ENCODE measurements around the gene CNPY1.
"Not testable (repeated sequence)": the region's sequence is repeated elsewhere in the genome, so short reads cannot be mapped to it uniquely, and the experiment has no call there.

Gene CNPY1

DNA sequence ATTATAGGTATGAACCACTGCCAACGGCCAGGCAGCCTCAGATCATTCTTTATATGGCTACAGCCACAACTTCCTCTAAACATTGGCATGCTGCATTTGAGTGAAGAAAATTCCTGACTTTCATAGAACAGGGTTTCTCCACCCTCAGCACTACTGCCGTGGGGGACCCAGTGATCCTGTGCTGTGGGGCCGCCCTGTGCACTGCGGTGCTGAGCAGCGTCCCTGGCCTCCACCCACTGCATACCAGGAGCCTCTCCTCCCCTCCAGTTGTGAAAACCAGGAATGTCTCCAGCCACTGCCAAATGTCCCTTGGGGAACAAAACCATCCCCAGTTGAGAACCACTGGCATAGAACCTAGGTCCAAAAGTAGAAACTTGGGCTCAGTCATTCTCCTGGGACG lies 15.8 kb downstream of the CNPY1 start:
- no peak for DNase-seq

DNA sequence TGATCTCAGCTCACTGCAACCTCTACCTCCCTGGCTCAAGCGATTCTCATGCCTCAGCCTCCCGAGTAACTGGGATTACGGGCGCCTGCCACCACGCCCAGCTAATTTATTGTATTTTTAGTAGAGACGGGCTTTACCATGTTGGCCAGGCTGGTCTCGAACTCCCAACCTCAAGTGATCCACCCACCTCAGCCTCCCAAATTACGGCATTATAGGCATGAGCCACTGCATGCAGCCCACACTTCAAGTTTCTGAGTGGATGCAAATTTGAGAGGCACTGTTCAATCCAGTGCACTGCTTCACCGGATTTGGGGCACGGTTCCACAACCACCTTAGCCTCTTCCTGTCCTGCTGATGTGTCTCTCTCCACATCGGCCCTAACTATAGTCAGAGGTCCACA lies 16.5 kb downstream of the CNPY1 start:
- DNase-seq: no peak

DNA sequence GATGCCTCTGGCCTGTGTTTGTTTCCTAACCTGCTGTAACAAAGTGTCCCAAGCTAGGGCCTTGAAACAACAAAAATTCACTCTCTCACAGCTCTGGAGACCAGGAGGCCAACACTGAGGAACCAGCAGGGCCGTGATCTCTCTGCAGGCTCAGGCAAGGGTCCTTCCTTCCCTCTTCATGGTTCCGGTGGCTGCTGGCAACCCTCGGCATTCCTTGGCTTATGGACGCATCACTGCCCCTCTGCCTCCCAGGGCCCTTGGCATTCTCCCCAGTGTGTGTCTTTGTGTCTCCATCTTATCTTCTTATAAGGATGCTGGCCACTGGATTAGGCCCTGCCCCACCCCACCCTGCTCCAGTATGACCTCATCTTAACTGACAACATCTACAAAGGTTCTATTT lies 17.0 kb downstream of the CNPY1 start:
- no peak for DNase-seq

DNA sequence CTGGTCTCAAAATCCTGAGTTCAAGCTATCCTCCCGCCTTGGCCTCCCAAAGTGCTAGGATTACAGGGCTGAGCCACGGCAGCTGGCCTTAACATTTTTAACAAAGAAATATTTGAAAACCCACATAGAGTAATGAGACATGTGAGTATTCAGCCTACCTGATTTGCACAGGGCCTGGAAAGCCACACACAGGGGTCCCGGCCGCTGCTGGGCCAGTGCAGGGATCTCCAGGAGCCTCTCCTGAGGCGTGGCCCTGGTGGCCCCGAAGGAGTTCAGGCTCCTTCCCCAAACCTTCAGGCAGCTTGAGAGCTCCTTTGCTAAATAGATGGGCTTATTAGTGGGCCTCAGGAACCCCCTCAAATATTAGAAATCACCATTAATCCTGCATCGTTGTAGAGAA lies 18.7 kb downstream of the CNPY1 start:
- DNase-seq: no peak

DNA sequence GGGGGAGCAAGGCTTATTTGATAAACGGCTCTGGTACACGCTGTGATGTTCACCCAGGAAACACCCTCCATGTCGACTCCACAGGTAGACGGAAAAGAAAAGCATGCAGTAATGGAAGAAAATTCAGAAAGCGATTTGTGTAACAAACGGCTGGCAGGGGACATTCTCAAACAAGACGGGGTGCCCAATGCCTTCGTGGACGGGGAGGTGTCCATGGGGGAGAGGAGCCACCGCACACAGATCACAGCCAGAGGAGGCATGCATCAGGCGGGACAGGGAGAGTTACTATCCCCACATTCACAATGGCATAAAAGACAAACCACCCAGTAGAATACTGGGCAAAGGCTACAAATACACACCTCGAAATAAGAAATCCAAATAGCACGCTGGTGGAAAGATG lies 20.1 kb downstream of the CNPY1 start:
- no peak for DNase-seq

DNA sequence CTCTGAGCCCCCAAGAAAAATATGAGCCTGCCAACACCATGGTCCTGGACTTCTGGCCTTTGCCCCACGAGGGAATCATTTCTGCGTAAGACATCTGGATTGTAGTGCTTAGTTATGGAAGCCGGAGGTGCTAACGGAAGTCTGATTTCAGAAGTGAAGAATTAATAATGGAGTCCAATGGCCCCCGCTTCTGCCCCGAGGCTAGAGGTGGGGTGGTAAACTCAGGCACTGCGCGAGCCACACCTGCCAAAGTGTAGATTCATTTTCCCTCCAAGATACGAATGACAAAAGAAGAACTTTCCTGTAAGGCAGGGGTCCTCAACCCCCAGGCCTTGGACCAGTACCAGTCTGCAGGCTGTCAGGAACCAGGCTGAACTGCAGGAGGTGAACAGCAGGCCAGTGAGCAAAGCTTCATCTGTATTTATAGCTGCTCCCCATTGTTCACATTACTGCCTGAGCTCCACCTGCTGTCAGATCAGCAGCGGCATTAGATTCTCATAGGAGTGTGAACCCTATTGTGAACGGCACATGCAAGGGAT lies 22.3 kb downstream of the CNPY1 start:
- no peak for DNase-seq

DNA sequence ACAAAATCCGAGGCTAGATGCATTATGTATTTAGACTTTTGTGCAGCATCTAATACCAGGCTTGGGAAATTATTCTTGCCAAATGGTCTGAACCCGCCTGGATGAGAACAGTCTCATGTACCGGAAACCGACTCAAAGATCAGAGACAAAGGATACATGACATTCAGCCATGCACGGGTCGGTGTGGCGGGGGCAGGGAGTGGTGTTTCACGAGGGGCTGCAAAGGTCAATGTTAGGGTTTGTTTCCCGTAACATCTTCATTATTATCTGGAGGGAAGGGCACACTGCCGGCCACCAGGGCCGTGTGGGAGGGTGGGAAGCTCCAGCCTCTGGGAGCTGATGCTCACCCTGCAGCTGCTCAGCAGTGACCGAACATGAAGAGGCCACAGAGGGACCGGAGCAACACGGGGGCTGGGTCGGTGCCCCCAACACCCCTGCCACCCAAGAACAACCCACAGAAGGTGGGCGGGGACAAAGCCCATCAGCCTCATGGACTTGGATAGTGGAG lies 23.1 kb downstream of the CNPY1 start:
- DNase-seq: no peak

DNA sequence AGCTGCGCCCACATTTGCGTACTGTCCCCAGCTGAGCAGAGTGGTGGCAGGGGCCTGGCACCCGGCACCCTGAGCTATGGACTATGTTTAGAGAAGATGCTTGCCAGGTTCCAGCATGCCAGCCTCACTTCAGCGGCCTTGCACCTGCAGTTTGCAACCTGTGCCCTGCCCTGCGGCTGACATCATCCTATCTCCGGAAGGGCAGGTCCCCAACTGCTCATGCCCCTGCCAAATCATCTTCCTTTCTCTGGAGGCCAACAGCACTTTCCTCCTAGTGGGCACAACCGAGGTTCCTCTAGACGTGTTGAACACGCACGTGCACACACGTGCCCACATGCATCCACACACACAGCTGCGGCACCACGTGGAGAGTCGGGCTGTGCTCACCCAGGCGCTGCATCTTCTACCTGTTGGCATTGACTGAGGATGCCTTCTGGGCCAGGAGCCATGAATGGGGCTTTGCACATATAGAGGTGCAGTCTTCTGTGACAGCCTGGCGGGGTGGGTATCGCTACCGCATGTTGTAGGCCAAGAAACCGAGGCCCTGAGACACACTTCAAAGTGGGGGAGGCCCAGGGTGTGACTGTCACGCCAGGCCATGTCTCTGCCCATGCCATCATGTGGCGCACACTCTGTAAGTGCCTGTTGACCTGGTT lies 24.5 kb downstream of the CNPY1 start:
- DNase-seq: no peak

DNA sequence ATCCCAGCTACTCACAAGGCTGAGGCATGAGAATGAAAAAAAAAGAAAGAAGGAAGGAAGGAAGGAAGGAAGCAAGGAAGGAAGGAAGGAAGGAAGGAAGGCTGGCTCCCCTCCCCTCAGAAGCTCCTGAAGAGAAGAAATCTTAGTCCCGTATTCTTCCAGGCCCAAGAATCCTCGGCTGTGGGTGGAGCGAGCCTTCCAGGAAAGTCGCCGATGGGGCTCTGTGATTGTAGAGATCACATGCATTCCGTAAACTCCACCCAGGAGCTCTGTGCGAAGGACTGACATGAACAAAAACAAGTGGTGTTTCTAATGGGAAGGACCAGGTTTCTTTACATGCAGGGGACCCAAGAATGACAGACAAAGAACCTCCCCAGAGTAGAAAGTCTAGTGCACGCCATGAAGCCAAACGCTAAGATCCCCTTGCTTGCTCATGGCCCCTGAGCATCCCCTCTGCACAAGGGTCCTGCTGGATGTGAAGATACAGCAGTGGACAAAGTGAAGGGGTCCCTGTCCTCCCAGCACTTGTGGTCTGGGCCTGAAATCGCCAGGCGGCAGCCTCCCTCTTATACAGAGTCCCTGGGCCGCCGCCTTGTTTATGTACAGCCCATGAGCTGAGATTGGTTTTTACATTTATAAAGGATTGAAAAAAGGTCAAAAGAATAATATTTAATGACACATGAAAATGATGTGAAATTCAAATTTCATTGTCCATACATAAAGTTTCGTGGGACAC lies 25.2 kb downstream of the CNPY1 start:
- DNase-seq: no peak

DNA sequence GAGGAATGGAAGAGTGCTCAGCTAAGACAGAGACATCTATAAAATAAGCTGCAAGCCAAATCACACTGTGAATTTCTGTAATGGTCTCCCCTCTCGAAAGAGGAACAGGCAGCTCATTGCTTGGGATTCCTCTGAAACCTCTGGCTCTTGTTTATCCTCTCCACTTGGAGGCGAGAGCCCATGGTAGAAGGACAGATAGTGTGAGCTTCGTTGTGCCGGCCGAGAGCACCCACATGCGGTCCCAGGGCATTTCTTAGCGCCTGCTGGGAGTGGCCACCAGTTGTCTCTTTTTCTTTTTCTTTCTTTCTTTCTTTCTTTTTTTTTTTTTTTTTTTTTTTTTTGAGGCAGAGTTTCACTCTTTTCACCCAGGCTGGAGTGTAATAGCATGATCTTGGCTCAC lies 26.2 kb downstream of the CNPY1 start:
- DNase-seq: no peak

DNA sequence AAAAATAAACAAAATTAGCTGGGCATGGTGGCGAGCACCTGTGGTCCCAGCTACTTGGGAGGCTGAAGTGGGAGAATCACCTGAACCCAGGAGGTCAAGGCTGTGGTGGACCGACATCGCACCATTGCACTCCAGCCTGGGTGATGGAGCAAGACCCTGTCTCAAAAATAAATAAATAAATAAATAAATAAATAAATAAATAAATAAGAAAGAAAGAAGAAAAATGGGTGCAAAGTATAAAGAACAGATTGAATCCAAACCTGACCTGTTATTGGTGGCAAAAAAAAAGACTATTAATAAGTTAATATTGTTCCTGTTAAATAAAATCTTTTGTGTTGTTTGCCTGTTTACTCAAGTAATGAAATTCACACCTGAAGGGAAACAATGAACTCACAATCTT lies 27.0 kb downstream of the CNPY1 start:
- not testable (repeated sequence) for DNase-seq

DNA sequence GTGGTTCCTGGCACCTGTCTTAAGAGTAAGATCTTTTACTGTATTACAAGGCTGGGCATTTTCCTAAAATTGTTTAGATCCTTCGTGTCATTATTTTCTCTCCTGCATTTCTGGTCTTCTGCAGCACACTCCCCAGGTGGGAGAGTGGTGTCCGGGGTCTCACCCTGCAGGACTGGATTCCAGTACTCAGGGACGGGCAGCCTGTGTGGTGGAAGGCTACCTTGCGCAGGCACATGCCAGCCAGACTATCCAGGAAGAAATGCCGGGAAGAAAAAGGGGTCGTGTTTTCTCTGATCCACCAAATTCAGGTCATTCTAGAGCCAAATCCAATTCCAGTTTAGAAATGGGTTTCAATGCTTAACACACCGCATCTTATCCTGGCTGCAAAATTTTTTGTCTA lies 27.7 kb downstream of the CNPY1 start:
- no peak for DNase-seq

DNA sequence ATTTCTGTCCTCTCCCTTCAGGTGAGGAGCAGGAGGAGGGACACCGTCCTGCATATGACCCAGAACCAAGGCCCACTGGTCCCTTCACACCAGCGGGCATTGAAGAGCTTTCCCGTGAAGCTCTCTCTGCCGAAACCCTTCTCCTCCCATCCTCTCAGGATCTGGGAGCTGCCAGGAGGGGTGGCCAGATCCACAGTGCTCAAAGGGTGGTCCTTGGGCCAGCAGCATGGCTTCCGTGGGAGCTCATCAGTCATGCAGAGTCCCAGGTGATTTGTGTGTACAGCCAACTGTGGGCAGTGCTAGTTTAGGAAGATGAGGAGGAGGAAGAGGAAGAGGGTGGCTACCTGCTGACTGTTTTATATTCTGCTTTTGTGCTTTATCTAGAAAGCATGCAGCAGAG lies 28.4 kb downstream of the CNPY1 start:
- no peak for DNase-seq

DNA sequence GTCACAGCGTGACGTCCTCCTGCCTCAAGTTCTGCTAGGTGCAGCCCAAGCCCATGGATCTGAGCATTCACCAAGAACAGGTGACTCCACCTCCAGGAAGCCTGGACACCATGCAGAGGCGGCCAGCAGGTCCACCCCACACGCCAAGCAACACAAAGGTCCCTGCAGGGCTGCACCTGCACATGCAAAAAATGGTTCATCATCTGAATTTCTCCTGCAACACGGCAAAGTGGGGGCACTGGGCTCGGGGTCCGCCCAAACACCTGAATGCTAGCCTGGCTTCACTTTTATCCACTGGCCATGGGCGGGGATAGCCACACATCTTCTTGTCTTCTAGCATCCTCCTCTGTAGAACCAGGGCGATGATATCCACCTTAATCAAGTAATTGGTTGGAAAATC lies 28.9 kb downstream of the CNPY1 start:
- DNase-seq: no peak

DNA sequence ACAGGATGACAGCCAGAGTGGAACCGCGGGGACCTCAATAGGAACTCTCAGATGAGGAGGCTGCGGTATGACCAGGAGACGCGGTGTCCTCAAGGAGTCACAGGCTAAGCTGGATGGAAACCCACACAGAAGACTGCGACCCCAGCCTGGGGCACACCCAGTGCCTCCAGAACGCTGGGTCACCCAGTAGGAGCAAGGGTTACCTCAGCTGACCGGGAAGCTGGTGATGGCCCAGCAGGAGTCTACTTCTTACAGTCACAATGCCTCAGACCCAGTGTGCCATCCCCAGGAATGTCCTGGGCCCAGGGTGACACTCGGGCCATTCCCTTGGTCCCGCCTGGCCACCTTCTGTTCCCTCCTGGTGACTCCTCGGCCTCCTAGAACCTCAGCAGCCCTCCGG lies 29.9 kb downstream of the CNPY1 start:
- DNase-seq: no peak

DNA sequence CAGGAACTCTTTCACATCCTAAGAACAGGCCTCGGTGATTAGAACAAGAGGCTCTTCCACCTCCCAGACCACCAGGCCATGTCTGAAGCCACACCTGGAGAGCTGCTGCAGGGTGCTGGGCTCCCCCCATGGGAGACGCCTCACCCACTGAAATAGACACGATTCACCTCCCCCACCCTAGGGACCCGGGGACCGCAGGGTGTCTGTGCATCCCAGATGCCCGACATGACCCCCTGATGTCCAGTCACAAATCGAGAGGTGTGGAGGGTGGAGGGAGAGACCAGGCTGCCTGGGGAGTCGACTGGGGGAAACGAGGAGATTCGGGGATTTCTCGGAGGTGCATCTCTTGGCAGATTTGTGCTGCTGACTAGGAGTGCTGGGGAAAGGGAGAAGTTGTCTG lies 31.0 kb downstream of the CNPY1 start:
- DNase-seq: no peak

DNA sequence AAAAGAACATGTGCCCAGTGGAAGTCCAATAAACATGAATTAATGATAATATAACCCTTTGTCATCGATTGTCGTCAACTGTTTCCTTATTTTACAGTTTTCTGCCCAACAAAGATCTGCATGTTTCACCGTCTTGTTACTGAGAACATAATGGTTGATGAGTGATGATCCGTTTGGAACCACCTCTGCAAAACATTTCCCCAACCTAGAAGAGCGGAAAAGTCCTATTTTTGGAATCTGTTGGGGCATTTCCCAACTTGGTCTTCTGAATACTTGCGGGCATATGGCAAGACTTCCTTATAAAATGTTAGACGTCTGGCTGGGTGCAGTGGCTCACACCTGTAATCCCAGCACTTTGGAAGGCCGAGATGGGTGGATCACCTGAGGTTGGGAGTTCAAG lies 32.1 kb downstream of the CNPY1 start:
- DNase-seq: no peak

DNA sequence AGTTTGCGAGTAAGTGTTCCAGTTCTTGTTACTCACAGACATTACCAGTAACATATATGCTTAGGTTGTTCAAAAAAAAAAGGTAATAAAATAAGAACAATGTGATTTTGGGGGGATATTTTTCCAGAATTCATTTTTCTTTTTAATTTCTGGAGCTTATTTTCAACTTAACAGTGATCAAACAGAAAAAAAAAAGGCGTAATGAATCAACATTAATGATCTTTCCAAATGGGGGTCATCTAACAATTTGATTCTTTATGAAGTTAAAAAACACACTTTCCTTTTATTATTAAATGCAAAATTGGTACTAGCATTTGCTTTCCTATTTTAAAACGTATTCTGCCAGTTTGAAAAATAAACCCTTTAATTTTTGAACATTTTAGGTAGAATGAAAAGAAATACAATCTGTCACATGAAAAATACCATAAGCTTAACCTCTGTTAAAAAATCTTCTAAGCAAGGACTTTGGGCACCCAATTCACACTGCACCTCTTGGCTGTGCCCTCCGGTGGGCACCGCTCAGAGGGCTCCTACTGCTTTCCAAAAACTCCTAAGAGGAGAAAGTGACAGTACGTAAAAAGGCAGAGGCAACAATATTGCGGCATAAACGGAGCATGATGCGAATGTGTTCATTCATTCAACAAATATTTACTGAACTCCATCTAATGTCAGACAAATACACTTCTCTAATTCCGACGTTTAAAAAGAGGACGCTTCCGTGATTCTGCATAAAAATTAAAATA lies 32.6 kb downstream of the CNPY1 start:
- DNase-seq: no peak

DNA sequence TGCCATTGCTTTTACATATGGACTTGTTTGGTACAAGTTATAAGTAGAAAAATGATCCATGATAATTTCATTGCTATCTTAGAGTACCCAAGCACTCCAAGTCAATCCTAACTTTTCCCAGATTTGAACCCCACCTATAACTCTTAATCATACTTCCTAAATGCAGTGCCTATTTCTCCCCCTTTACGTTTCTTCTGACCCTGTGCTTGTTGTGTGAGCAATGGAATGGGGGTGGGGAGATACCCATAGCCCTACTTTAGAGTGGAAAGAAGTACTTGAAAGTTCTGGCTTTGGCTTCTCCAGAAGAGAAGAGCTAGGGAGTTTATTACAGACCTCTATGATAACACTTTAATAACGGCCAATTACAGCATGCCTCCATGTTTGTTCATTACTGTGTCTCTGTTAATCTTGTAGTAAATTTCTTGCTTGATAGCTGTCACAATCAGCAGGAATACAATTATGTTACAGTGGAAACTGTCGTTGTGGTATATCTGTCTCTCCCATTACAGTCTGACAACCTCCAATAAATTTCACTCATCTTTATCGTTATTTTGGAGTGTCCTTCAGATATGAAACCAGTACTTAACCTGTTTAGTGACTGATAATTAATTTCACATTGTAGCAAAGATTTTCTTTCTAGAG lies 34.0 kb downstream of the CNPY1 start:
- no peak for DNase-seq

DNA sequence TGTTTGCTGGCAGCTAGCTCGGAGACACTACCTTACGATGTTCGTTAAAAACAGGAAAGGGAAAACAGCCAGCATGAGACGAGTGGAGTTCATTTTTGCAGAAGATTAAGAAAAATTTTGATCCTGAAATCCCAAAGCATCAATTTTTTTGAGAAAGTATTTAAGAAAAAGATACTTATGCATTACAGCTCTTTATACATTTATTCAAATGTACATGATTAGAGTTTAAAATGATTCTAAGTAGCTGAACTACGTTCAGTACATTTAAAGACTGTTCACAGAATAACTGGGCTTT lies 34.7 kb downstream of the CNPY1 start:
- no peak for DNase-seq

DNA sequence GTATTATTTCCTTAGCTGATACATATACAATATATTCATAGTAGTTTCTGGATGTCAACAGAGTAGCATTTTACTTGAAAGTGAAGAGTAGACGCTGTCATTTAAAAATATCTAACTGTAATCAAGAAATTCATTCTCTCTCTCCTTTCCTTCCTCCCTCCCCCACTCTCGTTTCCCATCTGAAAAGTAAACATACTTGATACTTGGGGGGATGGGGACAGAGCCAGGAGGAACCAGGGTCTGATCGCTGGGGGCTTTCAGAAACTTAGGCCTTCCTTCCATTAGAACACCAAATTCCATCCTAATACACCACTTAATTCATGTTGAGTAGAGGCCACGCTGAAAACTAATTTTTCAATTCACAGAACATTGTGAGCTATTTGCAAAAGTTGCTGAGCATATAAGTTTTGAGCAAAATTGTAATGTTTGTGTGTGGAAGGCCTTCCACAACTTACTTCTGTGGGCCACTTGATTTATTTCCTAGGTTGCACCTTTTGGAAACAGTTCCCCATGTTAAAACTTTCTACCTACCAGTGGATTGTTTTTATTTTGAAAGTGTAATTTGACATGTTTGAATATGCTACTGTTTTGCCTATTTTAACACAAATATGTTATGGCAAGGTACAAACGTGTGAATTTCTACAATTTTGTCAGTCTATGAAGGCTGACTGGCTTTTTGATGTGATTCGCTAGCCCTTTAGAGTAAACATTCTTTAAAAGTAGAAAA lies 35.2 kb downstream of the CNPY1 start:
- DNase-seq: no peak

DNA sequence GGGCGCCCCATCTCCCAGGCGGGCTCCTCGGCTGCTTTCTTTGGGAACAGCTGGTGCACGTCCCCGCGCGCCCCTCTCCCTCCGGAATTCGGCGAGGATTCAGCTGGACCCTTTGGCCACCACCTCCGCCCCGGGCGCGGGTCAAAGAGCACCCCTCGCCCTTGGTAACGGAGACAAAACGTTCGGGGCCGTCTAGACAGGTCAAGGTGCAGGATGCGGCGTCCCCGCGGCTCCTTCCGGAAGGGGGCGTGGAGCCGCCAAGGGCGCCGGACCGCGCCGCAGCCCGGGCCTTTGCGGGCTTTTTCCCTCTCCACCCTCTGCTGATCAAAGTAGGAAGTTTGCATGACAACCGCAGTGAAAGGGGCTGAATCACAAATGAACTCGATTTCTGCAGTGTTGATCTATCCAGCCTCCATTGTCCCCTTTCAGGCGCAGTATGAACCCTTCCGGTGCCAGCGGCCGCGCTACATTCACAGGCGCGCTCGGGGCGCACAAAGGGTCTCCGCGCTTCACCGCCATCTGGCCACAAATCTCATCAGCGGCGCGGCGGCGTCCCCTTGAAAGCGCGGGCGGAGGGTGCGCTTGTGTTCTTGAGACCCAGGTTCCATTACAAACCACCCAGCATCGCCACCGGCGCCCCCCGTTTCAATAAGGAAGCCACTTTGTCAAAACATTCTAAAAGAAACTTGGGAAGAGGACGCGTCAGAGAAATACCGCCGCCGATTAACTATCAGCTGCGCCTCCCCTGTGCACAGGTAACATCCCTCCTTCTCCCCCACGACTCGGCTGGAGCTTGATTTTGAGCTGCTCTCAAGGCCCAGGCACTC lies 36.4 kb downstream of the CNPY1 start:
- DNase-seq: no peak

Measured in NCI-H510A (cell line).